ENCODE results near the gene MPLKIP.

GRCh38 chr7:40120020-40120419 is 14.4 kb downstream of the MPLKIP start:
- TF ChIP-seq CTCF (conservative IDR thresholded peaks at IDR 0.05; ENCODE audit: low read length) (no peak), EZH2phosphoT487 (IDR thresholded peaks at IDR 0.05; ENCODE audit: borderline replicate concordance) (no peak)
